CD14-positive monocyte (primary cell): ENCODE data around the gene DENND5B. TPM values are rescaled to one million over a fixed set of nuclear protein-coding genes. Genes with fewer than 3 reads are reported as not detected.
A peak's percentile ranks its signal among the peaks of the same experiment; 100 is the strongest.

Source experiments
- DNase-seq, 3 donors: peaks; one replicate each; pipeline ENCODE4 v3.0.0-alpha.2; 2011 to 2022
- H2AFZ ChIP-seq: 2 replicates; pipeline ENCODE4 v1.6.0; 2012; ENCODE audit warnings: mild to moderate bottlenecking, low read depth, low read length, inconsistent platforms; ENCODE audit not compliant: insufficient read depth, poor library complexity, severe bottlenecking
- H3K27ac ChIP-seq, 2 donors: 1 replicate in 1 of 2; 2 replicates in 1 of 2; pipeline ENCODE4 v1.5.1; 2012 to 2013; ENCODE audit warnings: low read length in 2 of 2, control low read depth in 1 of 2, inconsistent platforms in 1 of 2, low read depth in 1 of 2, mild to moderate bottlenecking in 1 of 2
- H3K27me3 ChIP-seq, 2 donors: one replicate each; pipeline versions ENCODE4 v1.6.0 to v1.6.1; 2011 to 2013; ENCODE audit warnings: low read length in 2 of 2; ENCODE audit not compliant: control insufficient read depth in 2 of 2, insufficient read depth in 2 of 2
- H3K36me3 ChIP-seq, 2 donors: replicated peaks in 1 of 2; 1 replicate in 1 of 2; 2 replicates in 1 of 2; pipeline versions ENCODE4 v1.5.1 to v1.6.1; 2012 to 2013; ENCODE audit warnings: low read length in 2 of 2, control low read depth in 1 of 2, inconsistent platforms in 1 of 2, mild to moderate bottlenecking in 1 of 2; ENCODE audit not compliant: insufficient read depth in 2 of 2, control insufficient read depth in 1 of 2
- H3K4me1 ChIP-seq, 2 donors: 1 replicate in 1 of 2; 2 replicates in 1 of 2; pipeline versions ENCODE4 v1.5.1 to v1.6.1; 2012 to 2013; ENCODE audit warnings: low read length in 2 of 2, control low read depth in 1 of 2, inconsistent platforms in 1 of 2, mild to moderate bottlenecking in 1 of 2, moderate library complexity in 1 of 2; ENCODE audit not compliant: insufficient read depth in 2 of 2, control insufficient read depth in 1 of 2
- H3K4me2 ChIP-seq: replicated peaks from 2 replicates; pipeline ENCODE3; 2012; ENCODE audit warnings: low read length, moderate library complexity, mild to moderate bottlenecking; ENCODE audit not compliant: poor library complexity, severe bottlenecking; ENCODE audit errors: extremely low read depth
- H3K4me3 ChIP-seq, 3 experiments: fragments of 200-600 bp in 1 of 3; sonication (generic) in 1 of 3; replicated peaks in 1 of 3; 1 replicate in 2 of 3; 2 replicates in 1 of 3; pipeline ENCODE4 v1.5.1; 2011 to 2013; ENCODE audit warnings: low read length in 3 of 3, mild to moderate bottlenecking in 3 of 3, control low read depth in 2 of 3, low read depth in 2 of 3, inconsistent platforms in 1 of 3, moderate library complexity in 1 of 3
- H3K79me2 ChIP-seq: 2 replicates; pipeline ENCODE4 v1.6.0; 2012; ENCODE audit warnings: mild to moderate bottlenecking, control low read depth, inconsistent platforms, low read length, moderate library complexity; ENCODE audit not compliant: insufficient read depth
- H3K9ac ChIP-seq: 2 replicates; pipeline ENCODE4 v1.6.0; 2017; ENCODE audit warnings: low read length, mild to moderate bottlenecking; ENCODE audit not compliant: insufficient read depth, poor library complexity, severe bottlenecking
- H3K9me3 ChIP-seq, 2 donors: replicated peaks in 1 of 2; 1 replicate in 1 of 2; 2 replicates in 1 of 2; pipeline versions ENCODE4 v1.5.1 to v1.6.1; 2012 to 2013; ENCODE audit warnings: low read length in 2 of 2, control low read depth in 1 of 2; ENCODE audit not compliant: control insufficient read depth in 1 of 2, insufficient read depth in 1 of 2
- H4K20me1 ChIP-seq: 2 replicates; pipeline ENCODE4 v1.6.0; 2012; ENCODE audit warnings: mild to moderate bottlenecking, low read length, control low read depth, moderate library complexity; ENCODE audit not compliant: insufficient read depth
- H3K27ac Mint-ChIP-seq, 7 donors: one replicate each; pipeline ENCODE4 v1.8.0; 2020; ENCODE audit warnings: mild to moderate bottlenecking in 7 of 7, mixed read lengths in 7 of 7, moderate library complexity in 6 of 7, inconsistent platforms in 2 of 7
- H3K27me3 Mint-ChIP-seq, 3 donors: one replicate each; pipeline ENCODE4 v1.8.0; 2021 to 2022; ENCODE audit warnings: low read depth in 3 of 3, mild to moderate bottlenecking in 3 of 3, mixed read lengths in 3 of 3, moderate library complexity in 3 of 3, inconsistent platforms in 1 of 3
- H3K36me3 Mint-ChIP-seq, 2 donors: one replicate each; pipeline ENCODE4 v1.8.0; 2020; ENCODE audit warnings: mixed read lengths in 2 of 2, inconsistent platforms in 1 of 2, mild to moderate bottlenecking in 1 of 2
- H3K4me1 Mint-ChIP-seq: one replicate; pipeline ENCODE4 v1.8.0; 2020; ENCODE audit warnings: mild to moderate bottlenecking, mixed read lengths
- H3K4me3 Mint-ChIP-seq, 2 donors: one replicate each; pipeline ENCODE4 v1.8.0; 2020; ENCODE audit warnings: mild to moderate bottlenecking in 2 of 2, mixed read lengths in 2 of 2, moderate library complexity in 1 of 2
- H3K9me3 Mint-ChIP-seq, 7 donors: one replicate each; pipeline ENCODE4 v1.8.0; 2020 to 2022; ENCODE audit warnings: mixed read lengths in 7 of 7, mild to moderate bottlenecking in 6 of 7, moderate library complexity in 6 of 7, inconsistent platforms in 2 of 7
- CTCF ChIP-seq: fragments of 200-600 bp; IDR thresholded peaks from one replicate; pipeline ENCODE4 v1.8.0; 2022; ENCODE audit warnings: antibody characterized with exemption, mild to moderate bottlenecking
- WGBS: methylation state at CpG from one replicate; pipeline ENCODE4 v1.1.5; 2013; ENCODE audit warnings: missing lambda C conversion rate; ENCODE audit not compliant: insufficient coverage; 5-methylcytosine and 5-hydroxymethylcytosine counted together
- intact Hi-C, 2 donors: fragments of 100-400 bp; cut with micrococcal nuclease; formaldehyde crosslinking; loops; one replicate each; pipeline versions ENCODE4 v1.15.0 to v1.15.1; 2023
- polyA plus RNA-seq, 3 donors: library from polyadenylated mRNA; depleted of rRNA in 1 of 3; unstranded in 2 of 3; stranded (reverse) in 1 of 3; fragments of 300-500 nt in 2 of 3; fragments of >200 nt in 1 of 3; fragmentation: Illumina TruSeq in 2 of 3; gene quantifications; 1 replicate in 2 of 3; 2 replicates in 1 of 3; pipeline ENCODE4 v1.2.3, GENCODE V29; 2012 to 2021
- small RNA-seq: library from RNA; depleted of rRNA; stranded (forward); fragments of <200 nt; gene quantifications from one replicate; pipeline ENCODE3, GENCODE V24; 2012; ENCODE audit warnings: low read depth; ENCODE audit not compliant: insufficient read length

Gene DENND5B
- polyA plus RNA-seq, 3 donors = 0.23 to 0.36 (median 0.36) TPM

GRCh38 chr12:31337952-31338351 is 253.0 kb downstream of the DENND5B start:
- no peaks in the 10 kb centered on the region for H3K4me1 ChIP-seq
- no peak overlapping the region for H3K4me3 Mint-ChIP-seq
- H3K4me3 ChIP-seq = no peak overlapping the region
- no peaks in the 10 kb centered on the region for H3K79me2 ChIP-seq
- H3K27me3 Mint-ChIP-seq = peaks cover 0 to 6% (median 0%) of the 10 kb centered on the region in 3 donors
- no peak for DNase-seq
- no peaks in the 10 kb centered on the region for H3K9me3 Mint-ChIP-seq
- peak overlapping the region; percentile 38 for H2AFZ ChIP-seq
- no peaks in the 10 kb centered on the region for H4K20me1 ChIP-seq
- H3K27ac Mint-ChIP-seq = no peak overlapping the region
- H3K27ac ChIP-seq = no peak overlapping the region
- intact Hi-C loops = no loop called here
- H3K9me3 ChIP-seq = no peaks in the 10 kb centered on the region
- 50% methylated on average over 4 of the region's 4 CpGs for WGBS
- no peak overlapping the region for H3K9ac ChIP-seq
- no peaks in the 10 kb centered on the region for H3K4me1 Mint-ChIP-seq
- H3K36me3 ChIP-seq = no peaks in the 10 kb centered on the region
- TF ChIP-seq CTCF = no peak
- H3K4me2 ChIP-seq = no peak overlapping the region
- H3K27me3 ChIP-seq = no peaks in the 10 kb centered on the region
- no peaks in the 10 kb centered on the region for H3K36me3 Mint-ChIP-seq

Small RNAs within 50 kb of the gene (small RNA-seq; reads per million reads assigned to genes)
- gene RF00019 (not detected), gene RF00026 (not detected), gene RNU5F-4P (1.2 reads per million), gene RNU6-618P (not detected), gene RPL31P50 (not detected)

Other genes with a start within 250 kb of the DENND5B start
- 1 to 10 TPM in 2 of 3 donors, under 1 TPM in 1; 0.67 to 2.2 (median 1.5) TPM for gene ETFBKMT, start 68.6 kb upstream of the DENND5B start, polyA plus RNA-seq
- gene AMN1, start 137.9 kb upstream of the DENND5B start, polyA plus RNA-seq = 1 to 10 TPM; 6.0 to 7.8 (median 7.4) TPM